ENCODE data around the gene NPTX1. TPM values are rescaled to one million over a fixed set of nuclear protein-coding genes. Genes with fewer than 3 reads are reported as not detected.

NPTX1 gene
- total and polyA plus RNA-seq, 3 donors from 2014 or later: 1.7 to 3.8 (median 3.7) TPM

GRCh38 chr17:80441598-80442322, 34.6 kb downstream of the NPTX1 start:
- no peak overlapping the region for H3K27ac ChIP-seq
- DNase-seq: no peak
- no peaks in the 10 kb centered on the region for H3K27me3 ChIP-seq
- WGBS, 2 donors: 87 to 92% methylated on average over 8 to 14 of the region's 14 CpGs
- H3K36me3 ChIP-seq (ENCODE audit: low read depth, missing control alignments): no peaks in the 10 kb centered on the region
- no peaks in the 10 kb centered on the region for H3K4me1 ChIP-seq
- intact Hi-C loops (cut with DNase I; ENCODE audit: low total_unique reads): no loop called here
- no peak overlapping the region for H3K4me3 ChIP-seq
- no peaks in the 10 kb centered on the region for H3K9me3 ChIP-seq
- TF ChIP-seq CTCF (IDR thresholded peaks at IDR 0.05) (no peak), POLR2A (IDR thresholded peaks at IDR 0.05) (no peak)

- H3K9me3 ChIP-seq: no peaks in the 10 kb centered on the region
- 43 to 47% methylated on average over 9 to 14 of the region's 14 CpGs for WGBS, 2 donors
- no peaks in the 10 kb centered on the region for H3K27me3 ChIP-seq
- no peaks in the 10 kb centered on the region for H3K4me1 ChIP-seq
- peak; percentile 67 for DNase-seq
- TF ChIP-seq CTCF (IDR thresholded peaks at IDR 0.05): peak in 1 of 3 experiments; percentile 5
- TF ChIP-seq POLR2A (IDR thresholded peaks at IDR 0.05): no peak
- H3K27ac ChIP-seq: no peak overlapping the region
- intact Hi-C loops (cut with DNase I; ENCODE audit: low total_unique reads): no loop called here
- no peak overlapping the region for H3K4me3 ChIP-seq
- no peaks in the 10 kb centered on the region for H3K36me3 ChIP-seq (ENCODE audit: low read depth, missing control alignments)
Observed at GRCh38 chr17:80441133-80441578, 35.3 kb downstream of the NPTX1 start.

GRCh38 chr17:80439499-80439898, 36.9 kb downstream of the NPTX1 start:
- no peaks in the 10 kb centered on the region for H3K9me3 ChIP-seq
- no peak overlapping the region for H3K4me3 ChIP-seq
- 78 to 82% methylated on average over 6 to 9 of the region's 9 CpGs for WGBS, 2 donors
- H3K27ac ChIP-seq: no peak overlapping the region
- no peaks in the 10 kb centered on the region for H3K4me1 ChIP-seq
- H3K27me3 ChIP-seq: no peaks in the 10 kb centered on the region
- intact Hi-C loops (cut with DNase I; ENCODE audit: low total_unique reads): no loop called here
- no peak for DNase-seq
- no peak for TF ChIP-seq POLR2A (IDR thresholded peaks at IDR 0.05)
- TF ChIP-seq CTCF (IDR thresholded peaks at IDR 0.05): no peak
- H3K36me3 ChIP-seq (ENCODE audit: low read depth, missing control alignments): no peaks in the 10 kb centered on the region

- H3K27ac ChIP-seq: no peak overlapping the region
- no peak for DNase-seq
- H3K27me3 ChIP-seq: no peaks in the 10 kb centered on the region
- H3K4me1 ChIP-seq: no peaks in the 10 kb centered on the region
- intact Hi-C loops (cut with DNase I; ENCODE audit: low total_unique reads): no loop called here
- H3K36me3 ChIP-seq (ENCODE audit: low read depth, missing control alignments): no peaks in the 10 kb centered on the region
- no peak for TF ChIP-seq POLR2A (IDR thresholded peaks at IDR 0.05)
- no peak for TF ChIP-seq CTCF (IDR thresholded peaks at IDR 0.05)
- H3K4me3 ChIP-seq: no peak overlapping the region
- 94% methylated on average over 5 of the region's 5 CpGs; no CpG with 5 or more reads in 1 of the 2 donors for WGBS, 2 donors
- no peaks in the 10 kb centered on the region for H3K9me3 ChIP-seq
Observed at GRCh38 chr17:80438806-80439205, 37.6 kb downstream of the NPTX1 start.

- intact Hi-C loops (cut with DNase I; ENCODE audit: low total_unique reads): no loop called here
- H3K27ac ChIP-seq: no peak overlapping the region
- 73 to 79% methylated on average over 8 to 10 of the region's 10 CpGs for WGBS, 2 donors
- H3K4me3 ChIP-seq: no peak overlapping the region
- H3K9me3 ChIP-seq: no peaks in the 10 kb centered on the region
- no peaks in the 10 kb centered on the region for H3K27me3 ChIP-seq
- no peaks in the 10 kb centered on the region for H3K36me3 ChIP-seq (ENCODE audit: low read depth, missing control alignments)
- TF ChIP-seq POLR2A (IDR thresholded peaks at IDR 0.05) (no peak), CTCF (IDR thresholded peaks at IDR 0.05) (no peak)
- DNase-seq: no peak
- H3K4me1 ChIP-seq: no peaks in the 10 kb centered on the region
Observed at GRCh38 chr17:80437532-80437931, 38.9 kb downstream of the NPTX1 start.
